ENCODE results near the gene MGAT4C.

Gene MGAT4C

GRCh38 chr12:86174188-86174587, 82.0 kb downstream of the MGAT4C start:
- no peak for TF ChIP-seq CTCF (IDR thresholded peaks at IDR 0.05; ENCODE audit: control insufficient read depth, extremely low read depth, insufficient read depth)
- H3K4me3 ChIP-seq (ENCODE audit: low read depth, low read length): no peak overlapping the region
- DNase-seq (ENCODE audit: low read depth): no peak

- H3K4me3 ChIP-seq (ENCODE audit: low read depth, low read length): no peak overlapping the region
- TF ChIP-seq CTCF (IDR thresholded peaks at IDR 0.05; ENCODE audit: control insufficient read depth, extremely low read depth, insufficient read depth): no peak
- DNase-seq (ENCODE audit: low read depth): no peak
Observed at GRCh38 chr12:86172913-86173443, 83.2 kb downstream of the MGAT4C start.

GRCh38 chr12:86170051-86170450, 86.1 kb downstream of the MGAT4C start:
- no peak for TF ChIP-seq CTCF (IDR thresholded peaks at IDR 0.05; ENCODE audit: control insufficient read depth, extremely low read depth, insufficient read depth)
- DNase-seq (ENCODE audit: low read depth): no peak
- no peak overlapping the region for H3K4me3 ChIP-seq (ENCODE audit: low read depth, low read length)

- no peak overlapping the region for H3K4me3 ChIP-seq (ENCODE audit: low read depth, low read length)
- no peak for DNase-seq (ENCODE audit: low read depth)
- no peak for TF ChIP-seq CTCF (IDR thresholded peaks at IDR 0.05; ENCODE audit: control insufficient read depth, extremely low read depth, insufficient read depth)
Observed at GRCh38 chr12:86158956-86159355, 97.2 kb downstream of the MGAT4C start.

- no peak overlapping the region for H3K4me3 ChIP-seq (ENCODE audit: low read depth, low read length)
- no peak for TF ChIP-seq CTCF (IDR thresholded peaks at IDR 0.05; ENCODE audit: control insufficient read depth, extremely low read depth, insufficient read depth)
- no peak for DNase-seq (ENCODE audit: low read depth)
Observed at GRCh38 chr12:86154620-86155019, 101.6 kb downstream of the MGAT4C start.

GRCh38 chr12:86148612-86149011, 107.6 kb downstream of the MGAT4C start:
- H3K4me3 ChIP-seq (ENCODE audit: low read depth, low read length): no peak overlapping the region
- TF ChIP-seq CTCF (IDR thresholded peaks at IDR 0.05; ENCODE audit: control insufficient read depth, extremely low read depth, insufficient read depth): no peak
- no peak for DNase-seq (ENCODE audit: low read depth)

- TF ChIP-seq CTCF (IDR thresholded peaks at IDR 0.05; ENCODE audit: control insufficient read depth, extremely low read depth, insufficient read depth): no peak
- no peak overlapping the region for H3K4me3 ChIP-seq (ENCODE audit: low read depth, low read length)
- no peak for DNase-seq (ENCODE audit: low read depth)
Observed at GRCh38 chr12:86148071-86148470, 108.1 kb downstream of the MGAT4C start.
